Suprapubic skin (tissue), 4 donors: Measurements from ENCODE around the gene CCNE1.

Experiments used
- EP300 ChIP-seq: sonication (generic); formaldehyde crosslinking; IDR thresholded peaks from one replicate; pipeline ENCODE4 v1.6.1; 2017; ENCODE audit warnings: antibody characterized with exemption
- POLR2A ChIP-seq, 2 donors: fragments of 450-650 bp; IDR thresholded peaks; one replicate each; pipeline ENCODE4 v1.6.1; 2017; ENCODE audit warnings: antibody characterized with exemption in 2 of 2, mild to moderate bottlenecking in 2 of 2, moderate library complexity in 2 of 2
- POLR2AphosphoS5 ChIP-seq, 3 donors: sonication (generic); formaldehyde crosslinking; IDR thresholded peaks; one replicate each; pipeline ENCODE4 v1.6.1; 2017; ENCODE audit warnings: antibody characterized with exemption in 3 of 3
- TF ChIP-seq, protein P1 (sequence below), 2 donors: fragments of 200-600 bp in 1 of 2; fragments of 450-650 bp in 1 of 2; sonication (generic) in 1 of 2; IDR thresholded peaks; one replicate each; pipeline ENCODE4 v1.5.1; 2016 to 2019; ENCODE audit warnings: antibody characterized with exemption in 2 of 2, mild to moderate bottlenecking in 1 of 2, moderate library complexity in 1 of 2

GRCh38 chr19:29811125-29812079, at the start of gene CCNE1:
- TF ChIP-seq, protein P1, sequence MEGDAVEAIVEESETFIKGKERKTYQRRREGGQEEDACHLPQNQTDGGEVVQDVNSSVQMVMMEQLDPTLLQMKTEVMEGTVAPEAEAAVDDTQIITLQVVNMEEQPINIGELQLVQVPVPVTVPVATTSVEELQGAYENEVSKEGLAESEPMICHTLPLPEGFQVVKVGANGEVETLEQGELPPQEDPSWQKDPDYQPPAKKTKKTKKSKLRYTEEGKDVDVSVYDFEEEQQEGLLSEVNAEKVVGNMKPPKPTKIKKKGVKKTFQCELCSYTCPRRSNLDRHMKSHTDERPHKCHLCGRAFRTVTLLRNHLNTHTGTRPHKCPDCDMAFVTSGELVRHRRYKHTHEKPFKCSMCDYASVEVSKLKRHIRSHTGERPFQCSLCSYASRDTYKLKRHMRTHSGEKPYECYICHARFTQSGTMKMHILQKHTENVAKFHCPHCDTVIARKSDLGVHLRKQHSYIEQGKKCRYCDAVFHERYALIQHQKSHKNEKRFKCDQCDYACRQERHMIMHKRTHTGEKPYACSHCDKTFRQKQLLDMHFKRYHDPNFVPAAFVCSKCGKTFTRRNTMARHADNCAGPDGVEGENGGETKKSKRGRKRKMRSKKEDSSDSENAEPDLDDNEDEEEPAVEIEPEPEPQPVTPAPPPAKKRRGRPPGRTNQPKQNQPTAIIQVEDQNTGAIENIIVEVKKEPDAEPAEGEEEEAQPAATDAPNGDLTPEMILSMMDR (IDR thresholded peaks at IDR 0.05), result no peak
- no peak for TF ChIP-seq POLR2A (IDR thresholded peaks at IDR 0.05)
- no peak for TF ChIP-seq POLR2AphosphoS5 (IDR thresholded peaks at IDR 0.05)
- TF ChIP-seq EP300, result no peak
